GM21390 (cell line): ENCODE results near the gene ADORA2B.
"Not testable (repeated sequence)": the region's sequence is repeated elsewhere in the genome, so short reads cannot be mapped to it uniquely, and the experiment has no call there.

Experiments
- ATAC-seq: cut with Tn5 transposase; IDR thresholded peaks from one replicate; pipeline ENCODE4 v1.9.1; 2021; ENCODE audit not compliant: unreplicated experiment

The ADORA2B gene

DNA sequence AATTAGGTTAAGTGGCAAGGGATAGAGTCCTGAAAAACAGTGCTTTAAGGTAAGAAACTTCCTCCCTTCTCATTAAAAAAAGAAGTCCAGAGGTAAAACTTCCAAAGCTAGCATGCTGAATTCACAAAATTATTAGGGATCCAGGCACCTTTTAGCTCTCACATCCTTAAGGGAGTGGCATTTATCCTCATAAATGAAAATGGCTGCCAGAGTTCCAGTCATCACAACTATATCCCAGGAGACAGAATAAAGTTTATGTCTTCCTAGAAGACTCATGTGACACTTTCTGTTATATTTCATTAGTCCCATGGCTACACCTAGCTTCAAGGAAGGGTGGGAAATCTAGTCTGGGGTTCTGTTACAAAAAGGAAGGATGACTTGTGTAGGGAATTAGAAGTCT is 23.3 kb upstream of the ADORA2B start:
- ATAC-seq, result no peak

DNA sequence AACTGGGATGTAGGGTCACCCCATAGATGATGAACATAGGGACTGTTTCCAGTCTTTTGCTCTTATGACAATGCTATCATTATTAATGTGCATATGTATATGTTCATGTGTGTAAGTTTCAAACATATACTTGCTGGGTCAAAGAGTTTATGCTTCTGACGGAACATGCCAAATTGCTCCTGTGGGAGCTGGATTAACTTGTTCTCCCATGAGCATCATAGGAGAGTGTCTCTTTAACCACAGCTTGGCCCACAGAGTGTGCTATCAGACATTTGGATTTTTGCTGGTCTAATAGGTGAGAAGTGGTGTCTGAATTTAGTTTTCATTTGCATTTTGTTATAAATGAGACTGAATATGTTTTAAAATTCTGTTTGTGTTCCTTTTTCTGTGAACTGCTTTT is 22.3 kb upstream of the ADORA2B start:
- no peak for ATAC-seq

DNA sequence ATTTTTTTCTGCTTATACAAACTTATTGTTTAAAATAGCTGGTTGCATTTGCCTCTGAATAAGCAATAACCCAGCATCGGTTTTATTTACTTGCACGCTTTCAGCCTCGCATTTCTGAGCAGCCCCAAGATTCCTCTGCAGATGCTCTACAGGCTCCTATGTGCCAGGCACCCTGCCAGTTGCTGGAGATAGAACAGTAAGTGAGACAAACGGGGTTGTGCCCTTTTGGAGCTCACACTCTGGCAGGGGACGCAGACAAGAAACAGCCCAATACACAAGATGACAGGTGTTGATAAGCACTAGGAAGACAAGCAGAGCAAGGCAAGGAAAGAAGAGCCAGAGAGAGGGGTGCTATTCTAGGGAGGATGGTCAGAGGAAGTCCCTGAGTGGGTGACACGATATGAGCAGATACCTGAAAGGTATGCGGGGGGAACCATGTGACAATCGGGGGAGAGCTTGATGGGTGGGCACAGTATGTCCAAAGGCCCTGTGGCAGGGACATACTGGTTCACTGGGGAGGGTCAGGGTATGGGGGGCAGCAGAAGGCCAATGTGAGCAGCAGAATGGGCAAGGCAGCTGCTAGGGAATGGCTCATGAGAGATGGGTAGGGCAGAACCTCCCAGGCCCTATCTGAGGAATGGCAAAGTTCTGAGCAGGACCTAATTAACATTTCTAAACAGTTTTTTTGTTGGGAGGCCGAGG is 18.7 kb upstream of the ADORA2B start:
- ATAC-seq, result no peak

DNA sequence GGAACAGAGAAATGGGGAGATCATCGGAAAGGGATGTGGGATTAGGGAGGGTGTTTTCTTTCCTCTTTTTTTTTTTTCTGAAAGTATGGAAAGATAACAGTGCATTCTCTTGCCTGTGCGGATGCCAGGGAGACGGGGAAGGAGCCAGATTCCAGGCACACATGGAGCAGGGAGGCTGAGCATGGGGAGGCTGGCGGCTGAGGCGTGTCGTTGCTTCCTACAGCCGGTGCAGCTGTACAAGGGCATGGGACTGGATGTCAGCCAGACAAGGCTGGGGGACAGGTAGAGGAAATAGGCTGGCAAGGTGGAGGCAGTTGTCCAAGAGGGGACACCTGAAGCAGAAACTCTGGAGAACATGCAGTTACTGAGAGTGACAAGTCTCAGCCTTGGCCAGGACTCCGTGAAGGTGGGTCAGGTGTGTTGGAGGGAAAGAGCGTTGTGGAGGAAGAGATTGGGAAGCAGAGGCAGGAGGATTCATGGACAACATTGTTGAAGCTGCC is 16.6 kb upstream of the ADORA2B start:
- no peak for ATAC-seq

DNA sequence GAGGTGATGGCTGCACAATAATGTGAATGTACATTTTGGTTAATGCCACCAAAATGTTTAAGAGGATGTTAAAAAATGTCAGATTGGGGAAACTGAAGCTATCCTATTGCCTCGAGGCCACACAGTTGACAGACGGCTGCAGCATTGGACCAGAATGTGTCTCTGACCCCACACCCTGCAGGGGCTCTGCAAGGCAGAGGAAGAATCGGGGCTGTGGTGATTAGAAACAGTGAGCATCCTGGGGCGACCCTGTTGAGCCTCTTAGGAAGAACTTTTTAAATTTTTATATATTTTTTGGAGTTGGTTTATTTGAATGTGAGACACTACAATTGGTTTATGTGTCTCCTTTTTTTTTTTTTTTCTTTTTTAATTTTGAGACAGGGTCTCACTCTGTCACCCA is 15.0 kb upstream of the ADORA2B start:
- ATAC-seq, result no peak

DNA sequence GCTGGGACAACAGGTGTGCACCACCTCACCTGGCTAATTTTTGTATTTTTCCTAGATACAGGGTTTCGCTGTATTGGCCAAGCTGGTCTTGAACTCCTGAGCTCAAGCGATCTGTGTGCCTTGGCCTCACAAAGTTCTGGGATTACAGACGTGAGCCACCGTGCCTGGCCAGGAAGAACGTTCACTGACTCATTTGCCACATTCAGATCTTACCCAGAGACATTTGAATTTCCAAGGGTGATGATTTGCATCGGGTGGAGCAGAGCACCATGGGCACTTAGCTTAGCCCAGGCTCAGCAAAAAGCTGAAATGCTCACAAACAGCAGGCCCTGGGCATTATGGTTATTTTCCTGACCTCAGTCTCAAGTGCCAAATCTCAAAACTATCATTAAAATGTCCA is 14.5 kb upstream of the ADORA2B start:
- ATAC-seq, result no peak

DNA sequence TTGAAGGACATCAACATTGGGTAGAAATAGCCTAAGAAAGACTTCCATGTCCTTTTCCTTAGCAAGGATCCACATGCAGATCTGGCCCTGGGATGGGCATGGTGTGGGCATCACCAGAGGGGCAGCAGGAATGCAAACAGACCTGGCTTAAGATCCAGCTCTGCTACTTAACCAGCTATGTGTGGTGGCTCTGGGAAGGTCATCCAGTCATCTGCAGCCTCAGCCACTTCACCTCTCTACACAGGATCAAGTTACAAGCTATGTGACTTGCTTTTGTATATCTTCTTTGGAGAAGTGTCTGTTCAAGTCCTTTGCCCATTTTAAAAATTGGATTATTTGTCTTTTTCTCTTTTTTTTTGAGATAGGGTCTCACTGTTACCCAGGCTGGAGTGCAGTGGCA is 13.5 kb upstream of the ADORA2B start:
- no peak for ATAC-seq

DNA sequence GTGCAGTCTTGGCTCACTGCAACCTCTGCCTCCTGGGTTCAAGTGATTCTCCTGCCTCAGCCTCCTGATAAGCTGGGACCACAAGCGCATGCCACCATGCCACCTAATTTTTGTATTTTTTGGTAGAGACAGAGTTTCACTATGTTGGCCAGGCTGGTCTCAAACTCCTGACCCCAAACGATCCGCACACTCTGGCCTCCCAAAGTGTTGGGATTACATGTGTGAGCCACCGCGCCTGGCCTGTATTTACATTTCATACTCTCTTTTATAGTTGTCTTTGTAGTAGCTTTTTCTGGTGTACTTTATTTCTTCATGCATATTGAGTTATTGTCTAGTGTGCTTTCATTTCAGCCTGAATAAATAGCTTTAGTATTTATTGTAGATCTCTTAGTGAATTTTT is 10.1 kb upstream of the ADORA2B start:
- no peak for ATAC-seq

DNA sequence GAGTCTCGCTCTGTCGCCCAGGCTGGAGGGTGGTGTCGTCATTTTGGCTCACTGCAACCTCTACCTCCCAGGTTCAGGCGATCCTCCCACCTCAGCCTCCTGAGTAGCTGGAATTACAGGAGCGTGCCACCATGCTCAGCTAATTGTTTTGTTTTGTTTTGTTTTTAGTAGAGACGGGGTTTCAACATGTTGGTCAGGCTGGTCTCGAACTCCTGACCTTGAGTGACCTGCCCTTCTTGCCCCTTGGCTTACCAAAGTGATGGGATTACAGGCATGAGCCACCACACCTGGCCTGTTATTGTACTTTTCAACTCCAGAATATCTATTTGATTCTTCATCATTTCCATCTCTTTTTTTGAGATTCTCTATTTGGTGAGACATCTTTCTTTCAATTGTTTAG is 9.0 kb upstream of the ADORA2B start:
- no peak for ATAC-seq

DNA sequence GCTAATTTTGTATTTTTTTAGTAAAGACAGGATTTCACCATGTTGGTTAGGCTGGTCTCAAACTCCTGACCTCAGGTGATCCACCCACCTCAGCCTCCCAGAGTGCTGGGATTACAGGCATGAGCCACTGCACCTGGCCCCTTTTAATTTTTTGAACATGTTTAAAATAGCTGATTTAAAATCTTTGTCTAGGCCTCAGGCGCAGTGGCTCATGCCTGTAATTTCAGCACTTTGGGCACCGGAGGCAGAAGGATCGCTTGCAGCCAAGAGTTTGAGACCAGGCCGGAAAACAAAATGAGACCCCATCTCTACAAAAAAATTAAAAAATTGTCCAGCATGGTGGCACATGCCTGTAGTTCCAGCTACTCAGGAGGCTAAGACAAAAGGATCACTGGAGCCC is 8.4 kb upstream of the ADORA2B start:
- ATAC-seq, result not testable (repeated sequence)

DNA sequence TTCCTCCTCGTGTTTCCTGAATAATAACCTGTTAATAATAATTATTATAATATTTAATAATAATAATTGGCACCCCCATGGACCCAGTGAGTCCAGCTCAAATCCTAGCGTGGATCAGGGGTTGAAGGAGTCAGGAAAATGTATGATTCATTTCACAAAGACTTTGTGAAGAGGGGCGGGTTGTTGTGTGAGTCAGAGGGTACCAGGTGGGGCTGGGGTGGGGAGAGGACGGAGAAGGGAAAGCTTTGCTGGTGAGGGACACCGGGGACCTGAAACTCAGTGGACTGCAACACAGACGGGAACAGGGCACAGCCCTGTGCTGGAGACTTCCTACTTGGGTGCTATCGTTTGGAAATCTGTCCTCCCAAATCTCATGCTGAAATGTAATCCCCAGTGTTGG is 3.1 kb upstream of the ADORA2B start:
- no peak for ATAC-seq

DNA sequence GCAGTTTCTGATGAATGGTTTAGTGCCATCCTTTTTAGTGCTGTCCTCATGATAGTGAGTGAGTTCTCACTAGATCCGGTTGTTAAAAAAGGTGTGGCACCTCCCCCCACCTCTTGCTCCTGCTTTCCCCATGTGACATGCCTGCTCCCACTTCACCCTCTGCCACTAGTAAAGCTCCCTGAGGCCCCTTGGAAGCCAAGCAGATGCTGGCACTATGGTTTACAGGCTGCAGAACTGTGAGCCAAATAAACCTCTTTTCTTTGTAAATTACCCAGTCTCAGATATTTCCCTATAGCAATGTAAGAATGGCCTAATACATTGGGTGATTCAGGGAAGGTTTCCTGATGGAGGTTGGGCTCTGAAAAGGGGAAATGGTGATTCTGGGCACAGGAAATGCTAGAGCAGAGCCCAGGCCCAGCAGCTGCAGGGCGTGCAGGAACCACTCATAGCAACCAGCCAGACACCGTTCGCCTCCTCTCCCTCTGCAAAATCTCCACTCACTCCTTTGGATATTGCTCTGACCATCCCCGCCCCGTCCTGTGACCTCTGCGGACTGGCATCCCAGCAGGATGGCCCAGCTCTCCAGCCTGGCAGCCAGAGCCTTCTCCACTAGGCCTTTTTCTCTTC is 2.6 kb upstream of the ADORA2B start:
- no peak for ATAC-seq

DNA sequence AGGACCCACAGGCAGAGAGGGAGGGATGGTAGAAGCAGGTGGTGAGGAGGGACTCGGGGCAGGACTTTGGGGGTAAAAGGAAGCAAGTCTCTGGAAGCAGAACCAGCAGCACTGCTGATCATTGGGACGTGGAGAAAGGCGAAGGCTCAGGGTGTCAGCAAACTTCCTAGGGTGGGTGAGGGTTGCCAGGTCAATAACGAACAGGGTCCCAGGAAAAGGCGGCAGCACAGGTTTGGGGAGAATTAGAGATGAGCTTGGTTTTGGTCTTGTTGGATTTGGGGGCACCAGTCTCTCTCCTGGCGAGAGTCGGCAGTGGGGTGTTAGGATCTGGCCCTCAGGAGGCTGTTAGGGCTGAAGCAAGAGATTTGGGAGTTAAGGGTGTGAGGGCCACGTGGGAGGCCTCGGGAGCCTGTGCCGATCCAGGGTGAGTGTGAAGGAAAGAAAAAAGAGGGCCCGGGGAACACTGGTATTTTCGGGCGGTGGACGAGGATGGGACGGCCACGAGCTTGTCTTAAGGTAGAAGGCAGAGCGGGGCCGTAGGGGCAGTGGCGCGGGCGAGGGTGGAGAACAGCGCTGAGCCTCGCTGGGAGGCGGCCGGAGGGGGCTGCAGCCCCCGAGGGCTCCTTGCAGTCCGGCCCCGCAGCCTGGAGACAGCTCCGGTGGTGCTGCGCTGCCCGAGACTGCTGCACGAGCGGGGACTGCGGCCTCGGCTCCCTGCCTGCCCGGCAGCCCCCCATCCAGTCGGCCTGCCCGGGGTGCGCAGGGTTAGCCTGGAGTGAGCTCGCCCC is 765 bp upstream of the ADORA2B start:
- no peak for ATAC-seq

DNA sequence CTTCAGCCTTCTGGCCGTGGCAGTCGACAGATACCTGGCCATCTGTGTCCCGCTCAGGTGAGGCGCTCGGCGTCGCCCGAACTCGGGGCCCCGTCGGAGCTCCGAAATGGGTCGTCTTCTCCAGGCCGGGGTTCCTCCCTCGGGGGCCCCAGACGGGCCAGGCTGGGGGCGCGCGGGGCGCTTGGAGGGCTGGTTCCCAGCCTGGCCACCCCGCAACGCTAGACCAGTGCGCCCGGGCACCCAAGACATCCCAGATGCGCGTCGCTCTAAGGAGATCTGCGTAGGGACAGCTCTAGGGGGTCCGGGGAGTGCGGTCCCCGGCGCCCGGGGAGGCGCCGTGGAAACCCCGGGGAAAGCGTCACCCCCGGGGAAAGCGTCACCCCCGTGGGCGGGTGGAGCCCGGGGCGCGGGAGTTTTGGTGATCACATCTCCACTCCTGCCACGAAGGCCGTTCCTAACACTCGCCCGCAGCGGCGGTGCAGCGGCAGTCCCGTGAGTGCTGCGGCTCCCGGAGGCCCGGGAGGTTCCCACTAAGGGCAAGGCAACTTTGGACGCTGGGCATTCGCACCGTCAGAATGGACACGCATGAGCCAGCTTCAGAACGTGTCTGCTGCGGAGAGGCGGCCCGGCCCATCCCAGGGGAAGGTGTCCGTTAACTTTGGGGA is 729 bp downstream of the ADORA2B start:
- ATAC-seq, result no peak

DNA sequence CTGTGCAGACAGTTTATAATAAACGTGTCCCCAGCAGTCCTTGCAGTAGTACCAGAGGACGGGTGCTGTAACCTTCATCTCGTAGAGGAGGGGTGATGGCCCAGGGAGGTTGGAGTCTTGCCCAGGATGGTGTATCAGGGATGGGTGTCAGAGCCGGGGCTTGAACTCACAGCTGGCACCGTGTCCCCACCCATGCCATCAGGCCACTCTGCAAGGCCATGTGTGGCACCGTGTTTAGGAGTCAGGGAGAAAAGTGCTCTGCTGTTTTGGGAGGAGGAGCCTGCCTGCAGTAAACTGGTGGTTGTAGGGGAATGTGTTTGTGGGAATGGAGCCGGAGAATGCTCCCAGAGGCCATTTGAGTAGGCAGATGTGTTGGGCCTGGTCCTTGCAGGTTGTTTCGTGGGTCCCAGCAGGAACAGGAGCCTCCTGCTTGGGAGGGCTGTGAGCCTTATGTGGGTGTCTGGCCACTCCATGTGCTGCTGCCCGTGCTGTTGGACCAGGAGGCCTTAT is 1.7 kb downstream of the ADORA2B start:
- ATAC-seq, result no peak

DNA sequence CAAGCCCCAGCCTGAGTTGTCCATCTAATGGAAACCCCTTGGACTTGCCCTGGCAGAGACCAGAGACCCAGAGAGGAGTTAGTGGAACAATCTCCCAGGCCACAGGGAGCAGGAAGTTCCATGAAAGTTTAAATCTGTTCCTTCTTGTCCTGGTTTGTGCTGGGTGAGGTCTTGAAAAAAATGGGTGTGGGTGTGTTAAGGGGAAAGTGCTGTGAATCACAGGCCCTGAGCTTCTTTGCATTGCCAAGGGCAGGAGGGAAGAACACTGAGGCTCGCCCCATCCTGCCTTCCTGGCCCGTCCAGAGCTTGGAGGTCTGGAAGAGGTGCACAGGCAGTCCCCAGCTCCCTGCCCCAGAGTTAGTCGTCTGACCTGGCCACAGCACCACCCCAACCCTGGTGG is 2.3 kb downstream of the ADORA2B start:
- ATAC-seq, result no peak

DNA sequence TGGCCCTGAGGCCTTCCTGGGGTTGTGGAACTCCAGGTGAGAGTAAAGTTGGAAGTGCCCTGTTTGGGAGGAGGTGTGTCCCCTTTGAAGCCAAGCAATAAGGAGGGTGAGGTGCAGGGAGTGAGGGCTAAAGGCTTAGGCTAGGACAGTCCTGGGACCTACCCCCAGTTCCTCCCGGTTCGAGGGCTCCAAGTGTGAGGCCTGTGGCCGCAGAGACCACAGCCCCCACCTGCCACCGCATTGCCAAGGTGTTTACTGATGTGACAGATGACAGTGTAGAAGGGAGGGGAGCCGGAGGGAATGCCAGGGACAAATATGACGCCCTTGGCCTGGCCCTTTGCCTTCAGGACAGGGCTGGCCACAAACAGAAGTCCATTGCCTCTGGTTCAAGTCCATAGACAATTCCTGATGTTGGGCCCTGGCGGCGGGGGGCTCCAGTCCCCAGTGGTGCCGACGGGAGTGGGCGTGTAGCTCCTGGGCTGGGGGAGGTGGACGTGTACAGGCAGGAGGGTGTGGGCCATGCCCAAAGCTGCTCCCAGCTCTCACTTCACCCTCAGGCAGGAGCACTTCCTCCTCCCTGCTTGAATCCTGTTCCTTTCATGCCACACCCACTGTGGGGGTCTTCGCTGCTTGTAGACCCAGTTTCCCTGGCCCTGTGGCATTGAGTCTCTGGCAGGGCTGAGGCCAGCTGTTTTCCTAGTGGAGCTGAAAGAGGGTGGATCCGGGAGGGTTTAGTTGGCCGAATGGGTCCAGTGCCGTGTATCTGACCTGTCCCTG is 3.2 kb downstream of the ADORA2B start:
- ATAC-seq, result no peak

DNA sequence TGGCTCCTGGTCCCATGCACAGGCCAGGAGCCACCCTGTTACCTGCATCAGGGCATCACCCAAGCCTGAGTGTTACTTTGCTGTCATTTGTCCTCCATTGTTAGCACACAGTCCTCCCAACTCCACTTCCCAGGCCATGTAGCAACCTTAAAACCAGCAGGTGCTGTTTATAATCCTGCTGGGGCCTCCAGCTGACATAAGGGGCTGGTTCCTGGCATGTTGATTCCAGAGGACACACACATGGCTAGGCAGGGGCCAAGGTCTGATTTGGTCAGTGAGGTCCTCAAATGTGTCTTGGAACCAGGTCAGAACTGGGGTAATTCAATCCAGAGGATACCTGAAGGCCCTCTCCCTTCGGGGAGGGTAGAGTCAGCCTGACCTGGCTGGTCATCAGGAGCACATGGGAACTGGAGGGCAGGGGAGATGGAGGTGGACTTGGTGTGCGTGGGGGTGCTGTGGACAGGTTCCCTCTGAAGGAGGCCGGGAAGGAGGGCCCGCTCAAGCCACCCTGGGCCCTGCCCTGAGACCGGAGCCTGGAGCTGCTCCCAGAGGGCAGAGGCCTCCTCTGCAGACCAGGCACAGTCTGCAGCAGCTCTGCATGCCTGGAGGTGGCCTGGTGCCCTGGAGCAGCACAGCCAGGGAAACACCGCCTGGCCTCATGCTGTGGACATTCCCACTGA is 6.6 kb downstream of the ADORA2B start:
- ATAC-seq, result no peak

DNA sequence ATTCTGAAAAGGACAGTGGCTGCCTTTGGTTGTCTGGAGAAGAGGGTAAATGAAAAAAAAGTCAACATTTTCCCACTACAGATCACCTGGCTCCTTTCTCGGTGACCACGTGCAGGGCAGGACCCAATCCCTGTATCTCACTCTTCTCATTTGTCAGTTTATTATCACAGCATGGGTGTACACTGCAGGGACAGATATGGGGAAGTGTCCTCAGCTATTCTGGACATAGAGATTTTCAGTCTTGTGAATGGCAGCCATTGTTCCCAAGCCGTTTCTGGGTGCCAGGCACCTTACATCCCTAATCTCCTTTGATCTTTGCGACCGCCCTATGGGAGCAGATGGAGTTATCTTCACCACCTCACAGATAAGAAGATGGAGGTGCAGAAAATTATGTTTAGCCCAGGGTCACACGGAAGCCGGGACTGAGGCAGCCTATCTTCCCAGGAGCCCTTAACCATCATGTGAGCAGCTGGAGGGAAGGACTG is 7.2 kb downstream of the ADORA2B start:
- no peak for ATAC-seq
